Measurements from ENCODE around the gene TLNRD1.

- TF ChIP-seq CTCF (IDR thresholded peaks at IDR 0.05) (no peak), REST (IDR thresholded peaks at IDR 0.05; ENCODE audit: insufficient read depth in 1 of 2, low read depth in 2 of 2, low read length in 1 of 2) (no peak)
These were observed 11.6 kb upstream of the TLNRD1 start for GRCh38 chr15:80989081-80989517.
